Measurements from ENCODE around the gene TWIST2.

TWIST2 gene

DNA sequence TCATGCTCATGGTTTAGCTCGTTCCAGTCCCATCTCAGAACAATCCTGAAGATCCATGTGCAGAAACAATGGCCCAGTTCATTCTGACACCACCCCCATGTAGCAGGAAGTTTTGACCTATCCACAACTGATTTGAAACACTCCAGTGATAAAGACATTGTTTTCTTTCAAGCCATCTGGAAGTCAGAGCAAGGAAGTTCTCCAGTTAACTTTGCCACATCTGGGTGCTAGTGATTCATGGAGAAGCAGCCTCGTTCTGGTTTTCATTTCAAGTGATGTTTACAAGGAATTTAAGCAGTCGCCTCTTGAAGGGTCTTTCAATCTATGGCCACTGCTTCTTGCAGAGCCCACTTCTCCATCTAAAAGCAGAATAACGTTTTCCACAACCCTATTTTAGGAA, 36.6 kb upstream of the TWIST2 start:
- Histone ChIP-seq H3F3A (ENCODE audit: insufficient read depth, low read length) (no peaks in the 10 kb centered on the region), H2AFZ (ENCODE audit: low read length) (no peak overlapping the region), H3K4me3 (ENCODE audit: low read length) (no peak overlapping the region), H3K4me1 (ENCODE audit: low read length) (no peaks in the 10 kb centered on the region), H4K20me1 (ENCODE audit: insufficient read depth, low read length) (no peaks in the 10 kb centered on the region), H3K9me2 (replicated peaks; ENCODE audit: insufficient read depth, low read length) (no peaks in the 10 kb centered on the region), H3K9ac (ENCODE audit: low read length) (no peak overlapping the region), H3K36me3 (replicated peaks; ENCODE audit: insufficient read depth, low read length) (no peaks in the 10 kb centered on the region), H3K4me2 (ENCODE audit: low read depth, low read length) (no peak overlapping the region), H3K27me3 (replicated peaks; ENCODE audit: insufficient read depth, low read length) (no peaks in the 10 kb centered on the region; the same call in 1 of the 2 replicates), H3K9me3 (replicated peaks; ENCODE audit: insufficient read depth, low read length) (no peaks in the 10 kb centered on the region), H3K27ac (ENCODE audit: low read length) (no peak overlapping the region), H3K79me2 (ENCODE audit: low read length) (no peaks in the 10 kb centered on the region)
- no peak for TF ChIP-seq EZH2phosphoT487 (IDR thresholded peaks at IDR 0.05; ENCODE audit: low read length)
- no peak for TF ChIP-seq EZH2 (optimal IDR thresholded peaks at IDR 0.05; ENCODE audit: low read depth, low read length)
- TF ChIP-seq CTCF (IDR thresholded peaks at IDR 0.05; ENCODE audit: low read length), result no peak
- no peak for DNase-seq

GRCh38 chr2:238811759-238812158, 36.1 kb upstream of the TWIST2 start:
- H3K9me2 ChIP-seq (replicated peaks; ENCODE audit: insufficient read depth, low read length), result no peaks in the 10 kb centered on the region
- H3K79me2 ChIP-seq (ENCODE audit: low read length), result no peaks in the 10 kb centered on the region
- no peaks in the 10 kb centered on the region for H3K9me3 ChIP-seq (replicated peaks; ENCODE audit: insufficient read depth, low read length)
- no peak overlapping the region for H3K4me3 ChIP-seq (ENCODE audit: low read length)
- H3K36me3 ChIP-seq (replicated peaks; ENCODE audit: insufficient read depth, low read length), result no peaks in the 10 kb centered on the region
- no peak overlapping the region for H3K9ac ChIP-seq (ENCODE audit: low read length)
- no peaks in the 10 kb centered on the region for H3F3A ChIP-seq (ENCODE audit: insufficient read depth, low read length)
- H3K4me1 ChIP-seq (ENCODE audit: low read length), result no peaks in the 10 kb centered on the region
- no peak overlapping the region for H2AFZ ChIP-seq (ENCODE audit: low read length)
- no peaks in the 10 kb centered on the region; the same call in 1 of the 2 replicates for H3K27me3 ChIP-seq (replicated peaks; ENCODE audit: insufficient read depth, low read length)
- H4K20me1 ChIP-seq (ENCODE audit: insufficient read depth, low read length), result no peaks in the 10 kb centered on the region
- no peak overlapping the region for H3K27ac ChIP-seq (ENCODE audit: low read length)
- no peak overlapping the region for H3K4me2 ChIP-seq (ENCODE audit: low read depth, low read length)
- TF ChIP-seq CTCF (IDR thresholded peaks at IDR 0.05; ENCODE audit: low read length), result no peak
- no peak for TF ChIP-seq EZH2 (optimal IDR thresholded peaks at IDR 0.05; ENCODE audit: low read depth, low read length)
- no peak for TF ChIP-seq EZH2phosphoT487 (IDR thresholded peaks at IDR 0.05; ENCODE audit: low read length)
- DNase-seq, result no peak

GRCh38 chr2:238813109-238813508, 34.8 kb upstream of the TWIST2 start:
- H3K4me3 ChIP-seq (ENCODE audit: low read length), result no peak overlapping the region
- H3K79me2 ChIP-seq (ENCODE audit: low read length), result no peaks in the 10 kb centered on the region
- H3K4me2 ChIP-seq (ENCODE audit: low read depth, low read length), result no peak overlapping the region
- DNase-seq, result no peak
- no peaks in the 10 kb centered on the region for H3K9me2 ChIP-seq (replicated peaks; ENCODE audit: insufficient read depth, low read length)
- H3K27me3 ChIP-seq (replicated peaks; ENCODE audit: insufficient read depth, low read length), result no peaks in the 10 kb centered on the region; the same call in 1 of the 2 replicates
- H3K9ac ChIP-seq (ENCODE audit: low read length), result no peak overlapping the region
- no peak overlapping the region for H2AFZ ChIP-seq (ENCODE audit: low read length)
- no peaks in the 10 kb centered on the region for H4K20me1 ChIP-seq (ENCODE audit: insufficient read depth, low read length)
- no peaks in the 10 kb centered on the region for H3K4me1 ChIP-seq (ENCODE audit: low read length)
- H3K9me3 ChIP-seq (replicated peaks; ENCODE audit: insufficient read depth, low read length), result no peaks in the 10 kb centered on the region
- H3F3A ChIP-seq (ENCODE audit: insufficient read depth, low read length), result no peaks in the 10 kb centered on the region
- no peaks in the 10 kb centered on the region for H3K36me3 ChIP-seq (replicated peaks; ENCODE audit: insufficient read depth, low read length)
- no peak for TF ChIP-seq CTCF (IDR thresholded peaks at IDR 0.05; ENCODE audit: low read length)
- no peak for TF ChIP-seq EZH2phosphoT487 (IDR thresholded peaks at IDR 0.05; ENCODE audit: low read length)
- no peak for TF ChIP-seq EZH2 (optimal IDR thresholded peaks at IDR 0.05; ENCODE audit: low read depth, low read length)
- no peak overlapping the region for H3K27ac ChIP-seq (ENCODE audit: low read length)
